ENCODE results near the gene HTR3E. TPM values are rescaled to one million over a fixed set of nuclear protein-coding genes. Genes with fewer than 3 reads are reported as not detected.

HTR3E gene
- total RNA-seq, 4 donors from 2014 or later, result 0.80 to 1.8 (median 1.3) TPM; not detected in 1

DNA sequence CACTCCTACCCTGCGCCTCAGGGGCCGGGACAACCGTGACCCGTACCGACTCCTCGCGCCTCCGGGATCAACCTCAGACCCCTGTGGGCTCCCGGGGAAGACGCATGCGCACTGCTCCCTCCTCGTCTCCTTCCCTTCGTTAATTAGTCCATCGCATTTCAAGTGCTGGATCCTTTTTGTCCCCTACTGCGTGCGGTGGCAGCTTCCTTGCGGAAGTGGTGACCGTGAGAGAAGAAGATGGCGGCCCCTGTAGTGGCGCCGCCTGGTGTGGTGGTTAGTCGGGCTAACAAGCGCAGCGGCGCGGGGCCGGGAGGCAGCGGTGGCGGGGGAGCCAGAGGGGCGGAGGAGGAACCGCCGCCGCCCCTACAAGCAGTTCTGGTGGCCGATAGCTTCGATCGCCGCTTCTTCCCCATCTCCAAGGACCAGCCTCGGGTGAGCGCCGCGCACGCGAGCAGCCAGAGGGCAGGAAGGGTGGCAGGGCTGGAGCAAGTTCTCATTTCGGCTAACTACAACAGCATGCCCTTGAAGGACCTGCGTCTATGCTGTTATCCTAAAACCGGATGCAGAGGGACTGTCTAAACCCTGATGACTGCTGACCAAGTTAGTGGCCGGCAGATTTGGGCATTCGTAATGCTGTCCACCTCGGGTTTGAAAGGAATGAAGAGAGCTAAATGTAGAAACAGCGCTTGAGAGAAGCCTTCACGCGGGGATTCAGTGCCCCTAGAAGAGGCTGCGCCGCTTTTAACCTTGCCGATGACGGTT lies 38.5 kb downstream of the HTR3E start, which contains the start of gene EIF2B5:
Gene EIF2B5 (plus strand): TSS at position 210 of the 762 bp plus-strand sequence. CDS start 28 bp downstream, at position 238.
- Histone ChIP-seq H3K36me3 (peaks cover 0 to 6% (median 2%) of the 10 kb centered on the region in 4 donors), H3K4me1 (peaks cover 0 to 20% (median 17%) of the 10 kb centered on the region in 4 donors), H3K27ac (peak within 1 kb of the TSS; percentile 79 to 95 (median 89)), H3K27me3 (no peaks in the 10 kb centered on the region), H3K4me3 (peak within 1 kb of the TSS; percentile 53 to 90 (median 76)), H3K9me3 (no peaks in the 10 kb centered on the region)
- intact Hi-C loops (cut with DNase I; ENCODE audit: low total_unique reads) (loop anchor here (10.0 kb wide), 1 partner anchor 49 kb away; the partner anchor contains the start of gene ABCF3), in situ Hi-C loops (cut with MboI; ENCODE audit: low pct_ligation_motif_present in 1 of 4, low pct_unique_long_range_greater_than_20kb in 1 of 4, low sequenced_read_pairs in 3 of 4) (loop anchor here in 2 of 4 donors (25.0 kb wide), 2 partner anchors 102 to 248 kb away; partner anchors contain the start of genes ALG3 (in 1 of the 2), EEF1AKMT4 (in 1 of the 2), PARL (in 1 of the 2) and VWA5B2 (in 1 of the 2))
- WGBS, 2 donors (ENCODE audit: low coverage in 1 of 2), result 0 to 1% methylated on average over 17 to 53 of the region's 56 CpGs
- DNase-seq, result peak; percentile 94
- TF ChIP-seq POLR2AphosphoS5 (IDR thresholded peaks at IDR 0.05), result peak; percentile 87 to 92 (median 89)
- TF ChIP-seq EP300 (IDR thresholded peaks at IDR 0.05; ENCODE audit: low read depth), result no peak
- TF ChIP-seq POLR2A (IDR thresholded peaks at IDR 0.05), result peak; percentile 77
- TF ChIP-seq CTCF (IDR thresholded peaks at IDR 0.05), result peak in 4 of 5 experiments; percentile 9 to 35 (median 24)

DNA sequence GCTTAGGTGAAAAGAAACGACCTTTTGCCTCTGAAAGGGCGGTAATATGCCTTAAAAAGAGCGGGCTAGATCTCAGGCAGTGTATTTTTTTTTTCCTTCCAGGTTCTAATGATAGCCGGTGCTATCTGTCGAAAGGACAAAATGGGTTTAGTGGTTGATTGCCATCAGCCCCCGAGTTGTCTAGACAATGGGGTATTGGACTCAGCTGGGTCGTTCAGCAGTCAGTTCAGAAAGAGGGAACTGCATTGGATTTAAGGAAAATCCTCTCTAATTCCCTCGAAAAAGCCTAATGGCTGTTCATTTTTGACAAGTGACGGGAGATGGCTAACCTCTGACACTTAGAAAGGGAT lies 39.0 kb downstream of the HTR3E start:
- H3K36me3 ChIP-seq, result peaks cover 0 to 9% (median 3%) of the 10 kb centered on the region in 4 donors
- intact Hi-C loops (cut with DNase I; ENCODE audit: low total_unique reads), result loop anchor here (10.0 kb wide), 1 partner anchor 49 kb away; the partner anchor contains the start of gene ABCF3
- H3K9me3 ChIP-seq, result no peaks in the 10 kb centered on the region
- H3K4me1 ChIP-seq, result peaks cover 0 to 20% (median 17%) of the 10 kb centered on the region in 4 donors
- H3K27me3 ChIP-seq, result no peaks in the 10 kb centered on the region
- WGBS, 2 donors (ENCODE audit: low coverage in 1 of 2), result 0% methylated on average over 7 to 9 of the region's 9 CpGs
- H3K27ac ChIP-seq, result peak overlapping the region; percentile 79 to 95 (median 89)
- H3K4me3 ChIP-seq, result peak overlapping the region; percentile 53 to 90 (median 76)
- TF ChIP-seq CTCF (IDR thresholded peaks at IDR 0.05), result no peak
- TF ChIP-seq EP300 (IDR thresholded peaks at IDR 0.05; ENCODE audit: low read depth), result no peak
- no peak for TF ChIP-seq POLR2AphosphoS5 (IDR thresholded peaks at IDR 0.05)
- no peak for TF ChIP-seq POLR2A (IDR thresholded peaks at IDR 0.05)
- no peak for DNase-seq
- in situ Hi-C loops (cut with MboI; ENCODE audit: low pct_ligation_motif_present in 1 of 4, low pct_unique_long_range_greater_than_20kb in 1 of 4, low sequenced_read_pairs in 3 of 4), result loop anchor here in 2 of 4 donors (25.0 kb wide), 2 partner anchors 101 to 249 kb away; partner anchors contain the start of genes ALG3 (in 1 of the 2), EEF1AKMT4 (in 1 of the 2), PARL (in 1 of the 2) and VWA5B2 (in 1 of the 2)

DNA sequence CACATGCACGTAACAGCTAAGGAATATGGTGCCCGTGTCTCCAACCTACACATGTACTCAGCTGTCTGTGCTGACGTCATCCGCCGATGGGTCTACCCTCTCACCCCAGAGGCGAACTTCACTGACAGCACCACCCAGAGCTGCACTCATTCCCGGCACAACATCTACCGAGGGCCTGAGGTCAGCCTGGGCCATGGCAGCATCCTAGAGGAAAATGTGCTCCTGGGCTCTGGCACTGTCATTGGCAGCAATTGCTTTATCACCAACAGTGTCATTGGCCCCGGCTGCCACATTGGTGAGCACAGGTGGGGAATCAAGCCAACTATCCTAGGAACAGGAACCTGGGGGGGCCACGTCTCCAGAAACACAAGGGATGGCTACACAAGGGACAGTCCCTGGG lies 43.6 kb downstream of the HTR3E start:
- Histone ChIP-seq H3K27ac (no peak overlapping the region), H3K4me1 (peaks cover 0 to 22% (median 15%) of the 10 kb centered on the region in 4 donors), H3K27me3 (no peaks in the 10 kb centered on the region), H3K4me3 (no peak overlapping the region), H3K36me3 (peaks cover 0 to 43% (median 15%) of the 10 kb centered on the region in 4 donors), H3K9me3 (no peaks in the 10 kb centered on the region)
- in situ Hi-C loops (cut with MboI; ENCODE audit: low pct_ligation_motif_present in 1 of 4, low pct_unique_long_range_greater_than_20kb in 1 of 4, low sequenced_read_pairs in 3 of 4), result loop anchor here in 2 of 4 donors (25.0 kb wide), 2 partner anchors 97 to 253 kb away; partner anchors contain the start of genes ALG3 (in 1 of the 2), EEF1AKMT4 (in 1 of the 2), PARL (in 1 of the 2) and VWA5B2 (in 1 of the 2)
- DNase-seq, result no peak
- intact Hi-C loops (cut with DNase I; ENCODE audit: low total_unique reads), result loop anchor here (10.0 kb wide), 1 partner anchor 94 kb away; no protein-coding TSS in a partner anchor
- TF ChIP-seq CTCF (IDR thresholded peaks at IDR 0.05), result no peak
- no peak for TF ChIP-seq POLR2AphosphoS5 (IDR thresholded peaks at IDR 0.05)
- no peak for TF ChIP-seq EP300 (IDR thresholded peaks at IDR 0.05; ENCODE audit: low read depth)
- no peak for TF ChIP-seq POLR2A (IDR thresholded peaks at IDR 0.05)
- 89 to 97% methylated on average over 5 to 10 of the region's 10 CpGs for WGBS, 2 donors (ENCODE audit: low coverage in 1 of 2)

GRCh38 chr3:184142199-184142598 lies 45.3 kb downstream of the HTR3E start:
- intact Hi-C loops (cut with DNase I; ENCODE audit: low total_unique reads) (loop anchor here (10.0 kb wide), 1 partner anchor 93 kb away; no protein-coding TSS in a partner anchor), in situ Hi-C loops (cut with MboI; ENCODE audit: low pct_ligation_motif_present in 1 of 4, low pct_unique_long_range_greater_than_20kb in 1 of 4, low sequenced_read_pairs in 3 of 4) (loop anchor here in 2 of 4 donors (25.0 kb wide), 2 partner anchors 95 to 255 kb away; partner anchors contain the start of genes ALG3 (in 1 of the 2), EEF1AKMT4 (in 1 of the 2), PARL (in 1 of the 2) and VWA5B2 (in 1 of the 2))
- H3K36me3 ChIP-seq, result peaks cover 0 to 51% (median 15%) of the 10 kb centered on the region in 4 donors
- H3K27me3 ChIP-seq, result no peaks in the 10 kb centered on the region
- no peak for DNase-seq
- no peak overlapping the region for H3K27ac ChIP-seq
- no peaks in the 10 kb centered on the region for H3K9me3 ChIP-seq
- H3K4me3 ChIP-seq, result no peak overlapping the region
- no peak for TF ChIP-seq CTCF (IDR thresholded peaks at IDR 0.05)
- TF ChIP-seq POLR2A (IDR thresholded peaks at IDR 0.05), result no peak
- no peak for TF ChIP-seq POLR2AphosphoS5 (IDR thresholded peaks at IDR 0.05)
- no peak for TF ChIP-seq EP300 (IDR thresholded peaks at IDR 0.05; ENCODE audit: low read depth)
- peaks cover 0 to 14% (median under 1%) of the 10 kb centered on the region in 4 donors for H3K4me1 ChIP-seq
- WGBS, 2 donors (ENCODE audit: low coverage in 1 of 2), result 90 to 94% methylated on average over 4 to 7 of the region's 7 CpGs
